ENCODE results near the gene CCNA2. TPM values are rescaled to one million over a fixed set of nuclear protein-coding genes. Genes with fewer than 3 reads are reported as not detected.

CCNA2 gene
- total and polyA plus RNA-seq, 4 donors: 0.33 to 81.4 (median 2.4) TPM

- Histone ChIP-seq H3K4me3 (ENCODE audit: low read depth in 1 of 3, low read length in 3 of 3) (no peak overlapping the region), H3K36me3 (ENCODE audit: control insufficient read depth in 4 of 4, insufficient read depth in 3 of 4, low read depth in 1 of 4, low read length in 3 of 4) (peaks cover 0 to 3% (median 2%) of the 10 kb centered on the region in 4 donors), H3K9ac (ENCODE audit: low read depth in 1 of 2, low read length in 2 of 2) (no peak overlapping the region), H3K9me3 (ENCODE audit: control insufficient read depth in 4 of 4, low read length in 3 of 4) (no peaks in the 10 kb centered on the region), H3K27me3 (ENCODE audit: control insufficient read depth in 4 of 4, insufficient read depth in 4 of 4, low read length in 3 of 4) (no peaks in the 10 kb centered on the region), H3K27ac (ENCODE audit: low read depth in 1 of 2, low read length in 2 of 2) (no peak overlapping the region), H3K4me1 (ENCODE audit: control insufficient read depth in 4 of 4, insufficient read depth in 4 of 4, low read length in 3 of 4) (no peaks in the 10 kb centered on the region)
- DNase-seq (ENCODE audit: low spot score): no peak
- TF ChIP-seq RXRA (IDR thresholded peaks at IDR 0.05): no peak
- TF ChIP-seq YY1 (IDR thresholded peaks at IDR 0.05): no peak
- no peak for TF ChIP-seq TAF1 (conservative IDR thresholded peaks at IDR 0.05)
- no peak for TF ChIP-seq RAD21 (IDR thresholded peaks at IDR 0.05)
- no peak for TF ChIP-seq EGR1 (IDR thresholded peaks at IDR 0.05; ENCODE audit: low read depth in 2 of 2)
- no peak for TF ChIP-seq SP1 (IDR thresholded peaks at IDR 0.05)
- TF ChIP-seq FOXA1 (IDR thresholded peaks at IDR 0.05): no peak
- TF ChIP-seq, protein P1, sequence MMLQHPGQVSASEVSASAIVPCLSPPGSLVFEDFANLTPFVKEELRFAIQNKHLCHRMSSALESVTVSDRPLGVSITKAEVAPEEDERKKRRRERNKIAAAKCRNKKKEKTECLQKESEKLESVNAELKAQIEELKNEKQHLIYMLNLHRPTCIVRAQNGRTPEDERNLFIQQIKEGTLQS (IDR thresholded peaks at IDR 0.05): no peak
These were observed 36.4 kb upstream of the CCNA2 start for GRCh38 chr4:121860121-121860520.

DNA sequence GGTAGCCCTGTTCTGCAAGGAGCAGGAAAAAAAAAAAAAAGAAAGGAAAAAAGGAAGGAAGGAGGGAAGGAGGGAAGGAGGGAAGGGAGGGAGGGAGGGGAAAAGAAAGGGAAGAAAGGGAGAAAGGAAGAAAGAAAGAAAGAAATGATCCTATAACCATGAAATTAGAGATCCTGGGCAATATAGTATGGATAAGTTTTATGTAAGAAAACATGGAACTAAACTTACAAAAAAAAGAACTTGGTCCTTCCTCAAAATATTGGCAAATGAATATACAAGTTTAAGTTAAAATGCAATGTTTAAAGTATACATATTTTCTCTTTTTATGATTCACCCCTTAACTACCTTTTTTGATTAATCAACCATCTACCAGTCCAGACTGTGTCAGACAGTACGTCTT lies 27.7 kb upstream of the CCNA2 start:
- WGBS: 100% methylated on average over 1 of the region's 1 CpG
- Histone ChIP-seq H3K9me3 (ENCODE audit: control insufficient read depth in 4 of 4, low read length in 3 of 4) (no peaks in the 10 kb centered on the region), H3K27ac (ENCODE audit: low read depth in 1 of 2, low read length in 2 of 2) (no peak overlapping the region), H3K4me1 (ENCODE audit: control insufficient read depth in 4 of 4, insufficient read depth in 4 of 4, low read length in 3 of 4) (no peaks in the 10 kb centered on the region), H3K27me3 (ENCODE audit: control insufficient read depth in 4 of 4, insufficient read depth in 4 of 4, low read length in 3 of 4) (no peaks in the 10 kb centered on the region), H3K36me3 (ENCODE audit: control insufficient read depth in 4 of 4, insufficient read depth in 3 of 4, low read depth in 1 of 4, low read length in 3 of 4) (peaks cover 0 to 3% (median under 1%) of the 10 kb centered on the region in 4 donors), H3K4me3 (ENCODE audit: low read depth in 1 of 3, low read length in 3 of 3) (no peak overlapping the region), H3K9ac (ENCODE audit: low read depth in 1 of 2, low read length in 2 of 2) (no peak overlapping the region)
- DNase-seq (ENCODE audit: low spot score): no peak
- TF ChIP-seq JUND (IDR thresholded peaks at IDR 0.05): no peak
- no peak for TF ChIP-seq MAX (IDR thresholded peaks at IDR 0.05)
- TF ChIP-seq TAF1 (conservative IDR thresholded peaks at IDR 0.05): no peak
- TF ChIP-seq, protein P1 (IDR thresholded peaks at IDR 0.05): no peak
- TF ChIP-seq RAD21 (IDR thresholded peaks at IDR 0.05): no peak
- no peak for TF ChIP-seq EGR1 (IDR thresholded peaks at IDR 0.05; ENCODE audit: low read depth in 2 of 2)
- TF ChIP-seq NR2F2 (IDR thresholded peaks at IDR 0.05): no peak
- no peak for TF ChIP-seq RXRA (IDR thresholded peaks at IDR 0.05)

GRCh38 chr4:121846662-121847061 lies 23.0 kb upstream of the CCNA2 start:
- Histone ChIP-seq H3K9ac (ENCODE audit: low read depth in 1 of 2, low read length in 2 of 2) (no peak overlapping the region), H3K4me3 (ENCODE audit: low read depth in 1 of 3, low read length in 3 of 3) (no peak overlapping the region), H3K4me1 (ENCODE audit: control insufficient read depth in 4 of 4, insufficient read depth in 4 of 4, low read length in 3 of 4) (no peaks in the 10 kb centered on the region), H3K9me3 (ENCODE audit: control insufficient read depth in 4 of 4, low read length in 3 of 4) (no peaks in the 10 kb centered on the region), H3K27ac (ENCODE audit: low read depth in 1 of 2, low read length in 2 of 2) (no peak overlapping the region), H3K36me3 (ENCODE audit: control insufficient read depth in 4 of 4, insufficient read depth in 3 of 4, low read depth in 1 of 4, low read length in 3 of 4) (peaks cover 0 to 8% (median 5%) of the 10 kb centered on the region in 4 donors), H3K27me3 (ENCODE audit: control insufficient read depth in 4 of 4, insufficient read depth in 4 of 4, low read length in 3 of 4) (no peaks in the 10 kb centered on the region)
- DNase-seq (ENCODE audit: low spot score): no peak
- TF ChIP-seq JUND (IDR thresholded peaks at IDR 0.05) (no peak), TAF1 (conservative IDR thresholded peaks at IDR 0.05) (no peak), RAD21 (IDR thresholded peaks at IDR 0.05) (no peak)
- 91% methylated on average over 6 of the region's 6 CpGs for WGBS

GRCh38 chr4:121842862-121843261 lies 19.2 kb upstream of the CCNA2 start:
- 95% methylated on average over 4 of the region's 4 CpGs for WGBS
- DNase-seq (ENCODE audit: low spot score): no peak
- Histone ChIP-seq H3K27me3 (ENCODE audit: control insufficient read depth in 4 of 4, insufficient read depth in 4 of 4, low read length in 3 of 4) (no peaks in the 10 kb centered on the region), H3K9me3 (ENCODE audit: control insufficient read depth in 4 of 4, low read length in 3 of 4) (no peaks in the 10 kb centered on the region), H3K4me3 (ENCODE audit: low read depth in 1 of 3, low read length in 3 of 3) (no peak overlapping the region), H3K27ac (ENCODE audit: low read depth in 1 of 2, low read length in 2 of 2) (no peak overlapping the region), H3K9ac (ENCODE audit: low read depth in 1 of 2, low read length in 2 of 2) (no peak overlapping the region), H3K4me1 (ENCODE audit: control insufficient read depth in 4 of 4, insufficient read depth in 4 of 4, low read length in 3 of 4) (no peaks in the 10 kb centered on the region), H3K36me3 (ENCODE audit: control insufficient read depth in 4 of 4, insufficient read depth in 3 of 4, low read depth in 1 of 4, low read length in 3 of 4) (peaks cover 0 to 8% (median 3%) of the 10 kb centered on the region in 4 donors)
- no peak for TF ChIP-seq RXRA (IDR thresholded peaks at IDR 0.05)
- no peak for TF ChIP-seq RAD21 (IDR thresholded peaks at IDR 0.05)
- no peak for TF ChIP-seq CTCF (IDR thresholded peaks at IDR 0.05; ENCODE audit: low read depth, low read length, missing input control)
